ENCODE measurements around the gene AEBP2.
A peak's percentile ranks its signal among the peaks of the same experiment; 100 is the strongest.

AEBP2 gene

GRCh38 chr12:19491863-19492262 lies 52.6 kb downstream of the AEBP2 start:
- H3K4me1 Mint-ChIP-seq (ENCODE audit: low read depth), result peaks cover 44% of the 10 kb centered on the region
- peaks cover 3% of the 10 kb centered on the region for H3K36me3 Mint-ChIP-seq
- H3K9me3 Mint-ChIP-seq (ENCODE audit: low read depth), result no peaks in the 10 kb centered on the region

GRCh38 chr12:19496219-19496878 lies 57.1 kb downstream of the AEBP2 start:
- Mint-ChIP-seq H3K36me3 (peaks cover 9% of the 10 kb centered on the region), H3K27ac (no peak overlapping the region), H3K9me3 (ENCODE audit: low read depth) (no peaks in the 10 kb centered on the region), H3K4me1 (ENCODE audit: low read depth) (peaks cover 31% of the 10 kb centered on the region), H3K27me3 (no peaks in the 10 kb centered on the region), H3K4me3 (no peak overlapping the region)

More at GRCh38 chr12:19491863-19492262, 52.6 kb downstream of the AEBP2 start:
- H3K27ac Mint-ChIP-seq, result peak overlapping the region; percentile 47
- no peak overlapping the region for H3K4me3 Mint-ChIP-seq
- H3K27me3 Mint-ChIP-seq, result no peaks in the 10 kb centered on the region

GRCh38 chr12:19498099-19498498 lies 58.8 kb downstream of the AEBP2 start:
- Mint-ChIP-seq H3K36me3 (peaks cover 11% of the 10 kb centered on the region), H3K27me3 (no peaks in the 10 kb centered on the region), H3K27ac (peak overlapping the region; percentile 70), H3K4me1 (ENCODE audit: low read depth) (peaks cover 22% of the 10 kb centered on the region), H3K4me3 (no peak overlapping the region), H3K9me3 (ENCODE audit: low read depth) (no peaks in the 10 kb centered on the region)

GRCh38 chr12:19499030-19499429 lies 59.7 kb downstream of the AEBP2 start:
- Mint-ChIP-seq H3K27me3 (no peaks in the 10 kb centered on the region), H3K36me3 (peaks cover 14% of the 10 kb centered on the region), H3K9me3 (ENCODE audit: low read depth) (no peaks in the 10 kb centered on the region), H3K4me3 (no peak overlapping the region), H3K27ac (no peak overlapping the region), H3K4me1 (ENCODE audit: low read depth) (peaks cover 24% of the 10 kb centered on the region)

- no peak overlapping the region for H3K4me3 Mint-ChIP-seq
- no peaks in the 10 kb centered on the region for H3K9me3 Mint-ChIP-seq (ENCODE audit: low read depth)
- H3K27me3 Mint-ChIP-seq, result no peaks in the 10 kb centered on the region
- H3K4me1 Mint-ChIP-seq (ENCODE audit: low read depth), result peaks cover 47% of the 10 kb centered on the region
- H3K36me3 Mint-ChIP-seq, result peaks cover 18% of the 10 kb centered on the region
- H3K27ac Mint-ChIP-seq, result peak overlapping the region; percentile 4
Observed at GRCh38 chr12:19506497-19506896, 67.2 kb downstream of the AEBP2 start.

- H3K9me3 Mint-ChIP-seq (ENCODE audit: low read depth), result no peaks in the 10 kb centered on the region
- no peaks in the 10 kb centered on the region for H3K27me3 Mint-ChIP-seq
- H3K36me3 Mint-ChIP-seq, result peaks cover 19% of the 10 kb centered on the region
- no peak overlapping the region for H3K4me3 Mint-ChIP-seq
- no peak overlapping the region for H3K27ac Mint-ChIP-seq
- H3K4me1 Mint-ChIP-seq (ENCODE audit: low read depth), result peaks cover 48% of the 10 kb centered on the region
Observed at GRCh38 chr12:19507823-19508222, 68.5 kb downstream of the AEBP2 start.

GRCh38 chr12:19510461-19510860 lies 71.2 kb downstream of the AEBP2 start:
- no peaks in the 10 kb centered on the region for H3K9me3 Mint-ChIP-seq (ENCODE audit: low read depth)
- H3K27me3 Mint-ChIP-seq, result no peaks in the 10 kb centered on the region
- peaks cover 12% of the 10 kb centered on the region for H3K36me3 Mint-ChIP-seq
- H3K4me1 Mint-ChIP-seq (ENCODE audit: low read depth), result peaks cover 34% of the 10 kb centered on the region
- peak overlapping the region; percentile 22 for H3K27ac Mint-ChIP-seq
- no peak overlapping the region for H3K4me3 Mint-ChIP-seq

- H3K9me3 Mint-ChIP-seq (ENCODE audit: low read depth), result no peaks in the 10 kb centered on the region
- peak overlapping the region; percentile 34 for H3K27ac Mint-ChIP-seq
- H3K36me3 Mint-ChIP-seq, result peaks cover 8% of the 10 kb centered on the region
- no peaks in the 10 kb centered on the region for H3K27me3 Mint-ChIP-seq
- H3K4me1 Mint-ChIP-seq (ENCODE audit: low read depth), result peaks cover 15% of the 10 kb centered on the region
- H3K4me3 Mint-ChIP-seq, result no peak overlapping the region
Observed at GRCh38 chr12:19515179-19515578, 75.9 kb downstream of the AEBP2 start.

GRCh38 chr12:19517583-19517982 lies 78.3 kb downstream of the AEBP2 start:
- Mint-ChIP-seq H3K27ac (no peak overlapping the region), H3K4me3 (no peak overlapping the region), H3K4me1 (ENCODE audit: low read depth) (peaks cover 8% of the 10 kb centered on the region), H3K9me3 (ENCODE audit: low read depth) (no peaks in the 10 kb centered on the region), H3K27me3 (no peaks in the 10 kb centered on the region), H3K36me3 (peaks cover 2% of the 10 kb centered on the region)

- peaks cover 8% of the 10 kb centered on the region for H3K4me1 Mint-ChIP-seq (ENCODE audit: low read depth)
- H3K9me3 Mint-ChIP-seq (ENCODE audit: low read depth), result no peaks in the 10 kb centered on the region
- peaks cover 2% of the 10 kb centered on the region for H3K36me3 Mint-ChIP-seq
- no peak overlapping the region for H3K4me3 Mint-ChIP-seq
- H3K27ac Mint-ChIP-seq, result no peak overlapping the region
- no peaks in the 10 kb centered on the region for H3K27me3 Mint-ChIP-seq
Observed at GRCh38 chr12:19518209-19518608, 78.9 kb downstream of the AEBP2 start.

- Mint-ChIP-seq H3K36me3 (peaks cover 2% of the 10 kb centered on the region), H3K27ac (peak overlapping the region; percentile 68), H3K4me1 (ENCODE audit: low read depth) (peaks cover 10% of the 10 kb centered on the region), H3K9me3 (ENCODE audit: low read depth) (no peaks in the 10 kb centered on the region), H3K4me3 (no peak overlapping the region), H3K27me3 (no peaks in the 10 kb centered on the region)
Observed at GRCh38 chr12:19520646-19521415, 81.5 kb downstream of the AEBP2 start.

- Mint-ChIP-seq H3K4me1 (ENCODE audit: low read depth) (peaks cover 44% of the 10 kb centered on the region), H3K9me3 (ENCODE audit: low read depth) (no peaks in the 10 kb centered on the region), H3K4me3 (no peak overlapping the region), H3K36me3 (no peaks in the 10 kb centered on the region), H3K27ac (peak overlapping the region; percentile 10), H3K27me3 (no peaks in the 10 kb centered on the region)
Observed at GRCh38 chr12:19525274-19525673, 86.0 kb downstream of the AEBP2 start.

GRCh38 chr12:19527866-19528265 lies 88.6 kb downstream of the AEBP2 start:
- Mint-ChIP-seq H3K27ac (peak overlapping the region; percentile 4), H3K4me3 (no peak overlapping the region), H3K4me1 (ENCODE audit: low read depth) (peaks cover 46% of the 10 kb centered on the region), H3K27me3 (no peaks in the 10 kb centered on the region), H3K9me3 (ENCODE audit: low read depth) (no peaks in the 10 kb centered on the region), H3K36me3 (no peaks in the 10 kb centered on the region)

- H3K4me1 Mint-ChIP-seq (ENCODE audit: low read depth), result peaks cover 46% of the 10 kb centered on the region
- no peaks in the 10 kb centered on the region for H3K27me3 Mint-ChIP-seq
- H3K36me3 Mint-ChIP-seq, result no peaks in the 10 kb centered on the region
- H3K4me3 Mint-ChIP-seq, result no peak overlapping the region
- peak overlapping the region; percentile 58 for H3K27ac Mint-ChIP-seq
- no peaks in the 10 kb centered on the region for H3K9me3 Mint-ChIP-seq (ENCODE audit: low read depth)
Observed at GRCh38 chr12:19528750-19529149, 89.5 kb downstream of the AEBP2 start.

GRCh38 chr12:19529951-19530636 lies 90.8 kb downstream of the AEBP2 start:
- peaks cover 4% of the 10 kb centered on the region for H3K36me3 Mint-ChIP-seq

More at GRCh38 chr12:19529951-19530636, 90.8 kb downstream of the AEBP2 start:
- peaks cover 3% of the 10 kb centered on the region for H3K9me3 Mint-ChIP-seq (ENCODE audit: low read depth)
- no peak overlapping the region for H3K4me3 Mint-ChIP-seq
- H3K27me3 Mint-ChIP-seq, result no peaks in the 10 kb centered on the region
- no peak overlapping the region for H3K27ac Mint-ChIP-seq
- H3K4me1 Mint-ChIP-seq (ENCODE audit: low read depth), result peaks cover 44% of the 10 kb centered on the region

All from activated naive CD8-positive, alpha-beta T cell (primary cell).